Measurements from ENCODE around the gene LRP5.
A peak's percentile ranks its signal among the peaks of the same experiment; 100 is the strongest.
"Not testable (repeated sequence)": the region's sequence is repeated elsewhere in the genome, so short reads cannot be mapped to it uniquely, and the experiment has no call there.

Gene LRP5

DNA sequence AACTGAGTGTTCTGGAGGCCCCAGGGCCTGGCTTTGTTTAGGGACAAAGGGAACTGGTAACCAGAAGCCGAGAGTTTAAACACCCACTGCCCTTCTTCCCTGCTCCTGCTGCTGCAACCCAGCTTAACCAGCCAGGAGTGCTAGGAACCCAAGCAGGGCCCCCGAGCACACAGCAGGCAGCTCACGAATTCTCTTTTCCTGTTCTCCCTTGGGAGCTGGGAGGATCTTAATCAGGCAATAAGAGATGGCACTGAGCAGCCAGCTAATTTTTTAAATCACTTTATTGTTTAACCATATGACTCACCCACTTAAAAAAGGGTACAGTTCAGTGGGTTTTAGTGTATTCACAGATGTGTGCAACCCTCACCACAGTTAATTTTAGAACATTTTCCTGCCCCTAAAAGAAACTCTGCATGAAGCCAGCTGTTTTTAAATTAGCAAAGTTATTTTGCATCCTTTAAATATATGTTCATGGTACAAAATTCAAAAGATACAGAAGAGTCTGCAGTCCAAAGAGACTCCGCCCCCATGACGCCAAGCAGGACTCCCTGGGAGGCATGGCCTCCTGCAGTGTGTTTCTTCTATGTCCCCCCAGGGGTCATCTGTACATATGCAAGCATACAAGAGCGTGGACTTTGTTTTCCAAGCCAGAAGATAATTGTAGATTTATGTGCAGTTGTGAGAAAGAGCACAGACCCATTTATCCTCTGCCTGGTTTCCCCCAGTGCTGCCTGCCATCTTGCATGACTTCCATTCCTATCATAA, 129.3 kb downstream of the LRP5 start:
- peak; percentile 86 for DNase-seq (ENCODE audit: low read depth, low spot score)

GRCh38 chr11:68442433-68442832, 130.0 kb downstream of the LRP5 start:
- DNase-seq (ENCODE audit: low read depth, low spot score) = no peak

DNA sequence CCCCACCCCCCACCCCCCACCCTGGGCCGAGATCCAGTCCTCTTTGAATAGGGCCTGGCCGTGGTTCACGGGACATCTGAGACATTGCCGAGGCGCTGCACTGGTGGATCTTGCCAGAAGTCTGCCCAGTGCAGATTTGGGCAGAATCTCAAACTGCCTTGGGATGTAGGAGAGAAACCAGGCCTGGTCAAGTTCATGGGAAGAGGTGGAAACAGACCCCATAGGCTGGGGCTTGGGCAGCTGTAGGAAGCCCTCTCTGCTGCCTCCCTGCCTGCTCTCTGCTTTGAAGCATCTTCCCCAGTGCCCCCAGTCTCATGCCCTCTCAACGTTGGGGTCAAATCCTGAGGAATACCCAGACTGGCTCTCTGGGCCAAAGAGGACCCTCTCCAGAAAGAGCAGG, 132.2 kb downstream of the LRP5 start:
- DNase-seq (ENCODE audit: low read depth, low spot score) = no peak

DNA sequence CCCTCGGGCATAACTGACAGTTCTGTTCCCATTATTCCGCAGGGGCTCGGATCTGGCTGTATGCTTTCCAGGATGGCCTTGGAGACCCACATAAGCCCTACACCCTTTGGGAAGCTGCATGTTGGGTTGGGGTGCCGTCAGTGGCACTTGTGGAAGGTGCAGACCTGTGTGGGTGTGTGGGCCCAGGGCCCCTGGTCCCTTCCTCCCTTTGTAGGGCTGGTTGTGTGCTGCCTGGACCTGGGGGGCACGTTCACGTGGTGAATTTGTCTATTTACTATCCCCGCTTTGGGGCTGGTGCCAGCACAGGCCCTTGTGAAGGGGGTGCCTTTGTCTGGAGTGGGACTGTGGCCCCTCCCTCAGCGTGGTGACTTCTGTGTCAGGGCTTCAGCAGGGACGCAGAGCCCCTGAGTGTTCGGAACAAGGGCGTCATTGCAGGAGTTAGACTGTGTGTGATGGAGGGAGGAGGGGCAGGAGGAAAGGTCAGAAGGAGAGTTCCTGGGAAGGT, 133.2 kb downstream of the LRP5 start:
- DNase-seq (ENCODE audit: low read depth, low spot score) = no peak

DNA sequence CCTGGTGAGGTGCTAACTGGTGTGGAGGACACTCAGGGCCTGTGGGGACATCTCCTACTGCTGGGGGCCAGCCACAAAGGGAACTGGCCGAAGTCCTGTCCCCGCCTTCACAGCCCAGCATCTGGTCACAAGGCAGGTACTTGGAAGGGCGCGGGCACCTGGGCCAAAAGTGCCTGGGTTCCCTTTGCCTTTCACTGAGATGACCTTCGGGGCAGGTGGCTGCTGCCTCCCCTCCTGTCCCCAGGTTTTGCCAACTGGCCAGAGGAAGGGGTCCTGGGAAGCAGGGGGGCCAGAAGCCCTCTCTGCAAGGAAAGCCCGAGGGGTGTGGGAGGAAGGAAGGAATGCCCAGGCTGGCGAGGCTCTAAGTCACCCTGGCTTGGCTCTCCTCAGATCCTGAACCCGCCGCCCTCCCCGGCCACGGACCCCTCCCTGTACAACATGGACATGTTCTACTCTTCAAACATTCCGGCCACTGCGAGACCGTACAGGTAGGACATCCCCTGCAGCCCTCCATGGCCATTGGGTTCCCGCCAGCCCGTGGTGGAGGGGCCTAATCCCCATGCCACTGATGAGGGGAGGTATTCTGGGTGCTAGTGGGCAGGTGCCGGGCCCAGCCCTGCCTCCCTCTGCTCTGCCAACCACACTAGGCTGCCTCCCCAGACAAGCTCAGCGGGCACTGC, 133.8 kb downstream of the LRP5 start:
- no peak for DNase-seq (ENCODE audit: low read depth, low spot score)

DNA sequence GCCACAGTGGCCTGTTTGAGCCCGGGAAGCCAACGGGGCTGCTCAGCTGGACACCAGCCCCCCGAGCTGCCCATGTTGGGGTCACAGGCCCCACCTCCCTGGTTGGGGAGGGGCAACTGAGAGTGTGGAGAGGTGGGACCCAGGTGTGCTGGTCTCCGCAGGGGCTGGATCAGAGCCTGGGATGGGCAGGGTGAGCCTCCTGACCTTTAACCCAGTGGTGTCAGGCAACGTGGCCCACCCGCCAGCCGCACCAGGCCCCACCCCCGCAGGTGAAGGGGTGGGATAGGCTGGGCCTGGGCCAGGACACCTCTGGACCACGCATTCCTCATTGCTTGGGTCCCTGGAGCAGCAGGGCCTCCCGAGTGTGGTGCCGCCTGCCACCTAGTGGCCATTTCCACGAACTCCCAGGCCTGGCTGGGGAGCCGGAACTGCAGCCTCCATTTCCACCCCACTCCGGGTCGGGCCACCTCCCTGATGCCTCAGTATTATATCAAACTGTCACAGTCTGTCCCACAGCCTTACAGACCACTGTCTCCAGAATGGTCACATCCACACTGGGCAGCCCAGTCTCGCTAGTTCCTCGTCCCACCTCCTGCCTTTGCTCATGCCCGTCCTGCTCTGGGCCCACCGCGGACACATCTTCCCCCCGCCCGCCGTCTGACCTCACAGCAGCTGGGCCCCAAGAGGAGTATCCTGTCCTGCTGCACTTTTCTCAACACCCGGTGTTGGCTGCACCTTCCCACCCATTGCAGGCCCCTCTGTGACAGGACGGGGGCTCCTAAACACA, 134.8 kb downstream of the LRP5 start:
- DNase-seq (ENCODE audit: low read depth, low spot score) = no peak

- not testable (repeated sequence) for DNase-seq (ENCODE audit: low read depth, low spot score)
Measured at GRCh38 chr11:68447914-68448313, 135.5 kb downstream of the LRP5 start.

DNA sequence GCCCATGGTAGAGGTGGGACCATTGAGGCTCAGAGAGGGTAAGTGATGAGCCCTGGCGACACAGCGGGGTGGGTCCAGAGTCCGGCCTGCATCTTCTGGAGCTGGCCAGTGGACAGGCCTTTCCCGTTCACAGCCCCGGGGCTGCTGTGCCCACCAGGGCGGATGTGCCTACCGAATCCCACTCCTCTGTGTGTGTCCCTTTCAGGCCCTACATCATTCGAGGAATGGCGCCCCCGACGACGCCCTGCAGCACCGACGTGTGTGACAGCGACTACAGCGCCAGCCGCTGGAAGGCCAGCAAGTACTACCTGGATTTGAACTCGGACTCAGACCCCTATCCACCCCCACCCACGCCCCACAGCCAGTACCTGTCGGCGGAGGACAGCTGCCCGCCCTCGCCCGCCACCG, 136.2 kb downstream of the LRP5 start:
- no peak for DNase-seq (ENCODE audit: low read depth, low spot score)

DNA sequence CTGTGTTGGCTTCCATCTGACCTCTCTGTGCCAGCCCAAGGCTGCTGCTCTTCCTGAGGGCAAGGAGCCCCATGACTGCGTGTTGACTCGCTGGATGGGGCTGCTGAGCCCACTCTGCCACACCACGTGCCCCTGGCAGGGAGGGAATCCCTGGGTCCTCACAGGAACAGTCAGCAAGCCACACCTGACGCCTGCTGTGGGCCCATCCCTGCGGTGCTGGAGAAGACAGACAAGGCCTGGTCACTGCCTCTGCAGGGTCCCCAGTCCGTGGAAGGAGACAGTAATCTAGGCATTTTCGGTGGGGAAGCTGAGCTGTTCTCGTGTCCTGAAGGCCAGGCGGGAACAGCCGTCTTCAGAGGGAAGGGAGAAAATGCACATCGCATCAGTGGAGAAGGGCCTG, 137.6 kb downstream of the LRP5 start:
- DNase-seq (ENCODE audit: low read depth, low spot score) = no peak

- no peak for DNase-seq (ENCODE audit: low read depth, low spot score)
Measured at GRCh38 chr11:68450711-68451110, 138.3 kb downstream of the LRP5 start.

DNA sequence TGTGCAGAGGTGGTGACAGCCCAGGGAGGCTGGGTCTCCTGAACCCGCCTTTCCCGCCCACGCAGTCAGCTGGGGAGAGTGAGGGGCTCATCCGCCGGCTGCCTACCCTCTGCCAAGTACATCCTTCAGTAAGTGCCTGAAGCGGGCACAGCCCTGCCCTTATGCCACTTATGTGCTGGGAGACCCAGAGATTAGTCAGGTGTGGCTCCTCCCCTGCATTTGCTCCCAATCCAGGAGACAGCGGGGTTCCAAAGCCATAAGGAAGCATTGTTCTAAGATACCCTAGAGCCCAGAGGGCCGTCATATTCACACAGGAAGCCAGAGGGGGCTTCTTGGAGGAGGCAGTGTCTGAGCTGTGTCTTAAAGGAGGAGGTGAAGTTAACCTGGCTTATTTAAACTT, 142.4 kb downstream of the LRP5 start:
- no peak for DNase-seq (ENCODE audit: low read depth, low spot score)

- no peak for DNase-seq (ENCODE audit: low read depth, low spot score)
Measured at GRCh38 chr11:68455485-68455884, 143.1 kb downstream of the LRP5 start.

- no peak for DNase-seq (ENCODE audit: low read depth, low spot score)
Measured at GRCh38 chr11:68457216-68457897, 145.0 kb downstream of the LRP5 start.

- no peak for DNase-seq (ENCODE audit: low read depth, low spot score)
Measured at GRCh38 chr11:68457898-68458249, 145.5 kb downstream of the LRP5 start.

DNA sequence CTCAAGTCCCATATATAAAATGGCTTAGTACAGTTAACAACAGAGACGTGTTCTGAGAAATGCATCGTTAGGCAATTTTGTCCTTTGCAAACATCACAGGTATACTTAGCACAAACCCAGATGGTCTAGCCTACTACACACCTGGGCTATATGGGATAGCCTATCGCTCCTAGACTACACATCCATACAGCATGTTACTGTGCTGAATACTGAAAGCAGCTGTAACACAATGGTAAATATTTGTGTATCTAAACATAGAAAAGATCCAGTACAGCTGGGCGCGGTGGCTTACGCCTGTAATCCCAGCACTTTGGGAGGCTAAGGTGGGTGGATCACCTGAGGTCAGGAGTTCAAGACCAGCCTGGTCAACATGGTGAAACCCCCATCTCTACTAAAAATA, 145.9 kb downstream of the LRP5 start:
- DNase-seq (ENCODE audit: low read depth, low spot score) = not testable (repeated sequence)

DNA sequence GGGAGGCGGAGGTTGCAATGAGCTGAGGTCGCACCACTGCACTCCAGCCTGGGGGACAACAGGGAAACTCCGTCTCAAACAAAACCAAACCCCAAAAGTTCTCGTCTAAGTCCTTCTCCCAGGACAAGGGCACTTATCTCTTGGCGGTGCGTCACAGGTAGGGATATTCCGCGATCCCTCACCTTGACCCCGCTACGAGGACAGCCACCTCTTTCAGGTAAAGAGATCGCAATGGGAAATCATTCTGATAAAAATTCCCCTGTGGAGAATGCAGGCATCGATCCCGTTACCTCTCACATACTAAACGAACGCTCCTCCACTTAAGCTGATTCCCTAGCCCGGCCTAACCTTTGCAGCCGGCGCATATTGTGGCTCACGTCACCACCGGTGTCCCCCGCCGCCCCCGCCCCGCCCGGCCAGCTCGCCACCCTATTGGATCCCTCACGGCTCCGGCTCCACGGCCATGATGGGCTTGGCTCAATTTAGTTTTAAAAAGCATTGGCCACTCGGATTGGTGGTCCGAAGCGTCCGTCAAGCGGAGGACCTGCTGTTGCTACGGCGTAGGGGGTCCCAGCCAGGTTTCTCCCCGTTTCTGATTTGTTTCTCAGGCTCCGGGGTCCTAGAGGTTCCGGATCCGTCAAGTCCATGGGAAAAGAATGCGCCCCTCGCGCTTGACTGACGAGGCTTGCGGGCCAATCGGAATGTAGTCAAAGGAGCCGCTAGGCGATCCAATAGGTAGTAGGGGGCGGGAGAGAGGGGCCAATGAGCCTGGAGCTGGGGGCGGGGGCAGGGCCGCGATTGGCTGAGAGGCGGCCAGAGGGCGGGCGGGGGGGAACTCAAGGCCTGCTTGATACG, 147.7 kb downstream of the LRP5 start:
- DNase-seq (ENCODE audit: low read depth, low spot score) = peak; percentile 99

DNA sequence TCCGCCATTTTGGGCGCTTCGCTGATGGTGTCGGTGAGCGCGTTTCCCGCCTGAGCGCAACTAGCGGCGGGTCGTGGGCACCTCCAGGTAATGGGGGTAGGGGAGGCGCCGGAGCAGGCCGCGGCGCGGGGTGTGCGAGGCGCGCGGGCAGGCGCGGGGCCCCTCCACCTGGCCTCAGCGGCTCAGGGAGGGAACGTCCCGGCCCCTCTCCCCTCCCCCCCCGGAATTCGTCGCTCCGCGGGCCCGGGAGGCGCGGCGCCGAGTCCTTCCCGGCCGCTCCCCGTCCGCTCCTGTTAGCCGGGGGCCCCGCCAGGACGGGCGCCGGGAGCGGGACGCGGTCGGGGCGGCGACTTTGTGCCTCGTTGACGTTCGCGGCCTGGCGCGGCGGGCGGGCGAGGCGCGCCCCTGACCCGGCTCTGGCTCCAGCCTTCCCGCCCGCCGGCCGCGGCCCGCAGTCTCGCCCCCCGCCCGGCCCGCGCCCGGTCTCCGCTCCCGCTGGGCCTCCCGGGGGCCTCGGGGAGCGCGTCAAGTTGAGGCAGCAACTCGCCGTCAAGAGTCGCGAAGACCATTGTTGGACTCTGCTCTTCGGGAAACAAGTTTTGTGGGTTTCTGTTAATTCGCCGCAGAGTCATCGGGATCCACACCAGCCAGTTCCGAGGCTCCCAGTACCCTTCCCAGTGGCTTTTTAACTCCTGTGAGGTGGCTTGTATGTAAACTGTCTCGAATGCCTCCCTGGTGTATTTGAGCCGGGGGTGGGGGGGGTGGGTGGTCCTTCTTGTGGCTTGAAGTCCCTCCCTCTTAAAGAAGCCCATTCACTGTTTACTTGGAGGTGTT, 148.6 kb downstream of the LRP5 start, which contains the start of gene PPP6R3:
Gene PPP6R3 (plus strand): TSS at position 12 of the 834 bp plus-strand sequence. CDS start 76,913 bp downstream, outside the sequence.
- DNase-seq (ENCODE audit: low read depth, low spot score) = no peak

GRCh38 chr11:68461575-68461917, 149.2 kb downstream of the LRP5 start:
- no peak for DNase-seq (ENCODE audit: low read depth, low spot score)

- DNase-seq (ENCODE audit: low read depth, low spot score) = no peak
Measured at GRCh38 chr11:68463714-68464113, 151.3 kb downstream of the LRP5 start.

Data from brain pericyte (primary cell).